Mesenchymal stem cell (in vitro differentiated cells and primary cell): ENCODE measurements around the gene SSBP1.

Experiments used
- DNase-seq: peaks from one replicate; pipeline ENCODE4 v3.0.0-alpha.2; 2013
- H2AFZ ChIP-seq: one replicate; pipeline ENCODE4 v1.6.1; 2013; ENCODE audit warnings: low read depth, mild to moderate bottlenecking, control low read depth, inconsistent platforms, low read length, moderate library complexity
- H2AK5ac ChIP-seq: 2 replicates; pipeline ENCODE4 v1.6.1; 2013; ENCODE audit warnings: low read length, moderate library complexity, mild to moderate bottlenecking, inconsistent platforms; ENCODE audit not compliant: severe bottlenecking
- H2BK120ac ChIP-seq: one replicate; pipeline ENCODE4 v1.6.1; 2013; ENCODE audit warnings: low read depth, mild to moderate bottlenecking, inconsistent platforms, low read length, moderate library complexity
- H2BK12ac ChIP-seq, 2 experiments: one replicate each; pipeline ENCODE4 v1.6.1; 2013; ENCODE audit warnings: inconsistent platforms in 2 of 2, low read length in 2 of 2, mild to moderate bottlenecking in 2 of 2, moderate library complexity in 2 of 2, control low read depth in 1 of 2
- H2BK15ac ChIP-seq: one replicate; pipeline ENCODE4 v1.6.1; 2013; ENCODE audit warnings: mild to moderate bottlenecking, low read depth, inconsistent platforms; ENCODE audit not compliant: poor library complexity, severe bottlenecking
- H2BK5ac ChIP-seq: 2 replicates; pipeline ENCODE4 v1.6.1; 2013; ENCODE audit warnings: low read depth, mild to moderate bottlenecking, low read length, control low read depth, inconsistent platforms; ENCODE audit not compliant: poor library complexity, severe bottlenecking
- H3K14ac ChIP-seq, 2 experiments: one replicate each; pipeline ENCODE4 v1.6.1; 2013; ENCODE audit warnings: inconsistent platforms in 2 of 2, low read length in 2 of 2, control low read depth in 1 of 2, mild to moderate bottlenecking in 1 of 2, moderate library complexity in 1 of 2
- H3K18ac ChIP-seq, 2 experiments: one replicate each; pipeline ENCODE4 v1.6.1; 2013; ENCODE audit warnings: inconsistent platforms in 2 of 2, low read length in 2 of 2, control low read depth in 1 of 2, low read depth in 1 of 2, mild to moderate bottlenecking in 1 of 2
- H3K23ac ChIP-seq, 2 experiments: one replicate each; pipeline ENCODE4 v1.6.1; 2013; ENCODE audit warnings: inconsistent platforms in 2 of 2, low read length in 2 of 2, mild to moderate bottlenecking in 2 of 2, moderate library complexity in 2 of 2, control low read depth in 1 of 2
- H3K27ac ChIP-seq: 2 replicates; pipeline ENCODE4 v1.5.1; 2013; ENCODE audit warnings: mild to moderate bottlenecking, moderate library complexity, low read length, control low read depth, inconsistent platforms; ENCODE audit not compliant: poor library complexity, severe bottlenecking
- H3K27me3 ChIP-seq, 2 experiments: 2 replicates each; pipeline versions ENCODE4 v1.6.1 to v1.7.0; 2013; ENCODE audit warnings: low read length in 2 of 2, mild to moderate bottlenecking in 2 of 2, moderate library complexity in 2 of 2, control low read depth in 1 of 2, inconsistent platforms in 1 of 2; ENCODE audit not compliant: control insufficient read depth in 1 of 2, insufficient read depth in 1 of 2
- H3K36me3 ChIP-seq, 2 experiments: 2 replicates each; pipeline versions ENCODE4 v1.6.1 to v1.7.0; 2013; ENCODE audit warnings: low read length in 2 of 2, control low read depth in 1 of 2, inconsistent platforms in 1 of 2, low read depth in 1 of 2, mild to moderate bottlenecking in 1 of 2; ENCODE audit not compliant: insufficient read depth in 2 of 2, control insufficient read depth in 1 of 2
- H3K4ac ChIP-seq, 2 experiments: one replicate each; pipeline ENCODE4 v1.6.1; 2013; ENCODE audit warnings: inconsistent platforms in 2 of 2, low read length in 2 of 2, mild to moderate bottlenecking in 2 of 2, moderate library complexity in 2 of 2, control low read depth in 1 of 2, low read depth in 1 of 2
- H3K4me1 ChIP-seq: 2 replicates; pipeline ENCODE4 v1.6.1; 2013; ENCODE audit warnings: low read depth, low read length, control low read depth; ENCODE audit not compliant: control insufficient read depth, insufficient read depth
- H3K4me2 ChIP-seq: 2 replicates; pipeline ENCODE4 v1.6.1; 2013; ENCODE audit warnings: low read length, mild to moderate bottlenecking, inconsistent platforms; ENCODE audit not compliant: poor library complexity, severe bottlenecking
- H3K4me3 ChIP-seq, 2 experiments: 2 replicates each; pipeline versions ENCODE4 v1.5.1 to v1.7.0; 2013; ENCODE audit warnings: low read length in 2 of 2, mild to moderate bottlenecking in 2 of 2, control low read depth in 1 of 2, low read depth in 1 of 2; ENCODE audit not compliant: insufficient read depth in 1 of 2
- H3K79me1 ChIP-seq: replicated peaks from 2 replicates; pipeline ENCODE4 v1.6.1; 2013; ENCODE audit warnings: mild to moderate bottlenecking, control low read depth, low read length, inconsistent platforms; ENCODE audit not compliant: poor library complexity, severe bottlenecking
- H3K9ac ChIP-seq: 2 replicates; pipeline ENCODE4 v1.7.0; 2013; ENCODE audit warnings: mild to moderate bottlenecking, low read length, moderate library complexity
- H3K9me3 ChIP-seq: 2 replicates; pipeline ENCODE4 v1.7.0; 2013; ENCODE audit warnings: mild to moderate bottlenecking, low read length; ENCODE audit not compliant: control insufficient read depth
- H4K8ac ChIP-seq: one replicate; pipeline ENCODE4 v1.6.1; 2013; ENCODE audit warnings: inconsistent platforms, mild to moderate bottlenecking, low read length, moderate library complexity
- H4K91ac ChIP-seq: one replicate; pipeline ENCODE4 v1.6.1; 2013; ENCODE audit warnings: mild to moderate bottlenecking, low read length, inconsistent platforms
- WGBS: methylation state at CpG from one replicate; pipeline ENCODE4 v1.1.7; 2013; ENCODE audit warnings: mixed read lengths; 5-methylcytosine and 5-hydroxymethylcytosine counted together

The SSBP1 gene

GRCh38 chr7:141722529-141722928, 15.6 kb upstream of the SSBP1 start:
- peaks cover 0 to 4% of the 10 kb centered on the region in 2 experiments for H3K27me3 ChIP-seq
- H3K23ac ChIP-seq, result no peak overlapping the region
- no peaks in the 10 kb centered on the region for H3K79me1 ChIP-seq
- no peak overlapping the region for H3K18ac ChIP-seq
- no peak overlapping the region for H2BK15ac ChIP-seq
- H3K27ac ChIP-seq, result no peak overlapping the region
- H2AK5ac ChIP-seq, result no peak overlapping the region
- no peak overlapping the region for H2BK5ac ChIP-seq
- H3K4me3 ChIP-seq, result no peak overlapping the region
- no peak overlapping the region for H4K91ac ChIP-seq
- H3K36me3 ChIP-seq, result no peaks in the 10 kb centered on the region
- H3K4me1 ChIP-seq, result no peaks in the 10 kb centered on the region
- H2AFZ ChIP-seq, result no peak overlapping the region
- DNase-seq, result no peak
- H3K4ac ChIP-seq, result no peak overlapping the region
- H4K8ac ChIP-seq, result no peak overlapping the region
- no peak overlapping the region for H3K9ac ChIP-seq
- H3K4me2 ChIP-seq, result no peak overlapping the region
- no peak overlapping the region for H2BK12ac ChIP-seq
- no peak overlapping the region for H3K14ac ChIP-seq
- no peak overlapping the region for H2BK120ac ChIP-seq
- WGBS, result 100% methylated on average over 1 of the region's 2 CpGs
- no peaks in the 10 kb centered on the region for H3K9me3 ChIP-seq

GRCh38 chr7:141729020-141729419, 9.1 kb upstream of the SSBP1 start:
- Histone ChIP-seq H3K14ac (no peak overlapping the region), H3K4me3 (no peak overlapping the region), H3K27ac (no peak overlapping the region), H3K18ac (no peak overlapping the region), H3K4ac (no peak overlapping the region), H4K8ac (no peak overlapping the region), H3K4me2 (no peak overlapping the region), H3K23ac (no peak overlapping the region), H3K36me3 (no peaks in the 10 kb centered on the region), H3K9ac (no peak overlapping the region), H3K79me1 (no peaks in the 10 kb centered on the region), H3K9me3 (no peaks in the 10 kb centered on the region), H4K91ac (no peak overlapping the region), H2BK15ac (no peak overlapping the region), H2BK12ac (no peak overlapping the region), H2AFZ (no peak overlapping the region), H2AK5ac (no peak overlapping the region), H2BK5ac (no peak overlapping the region), H3K27me3 (peaks cover 0 to 7% of the 10 kb centered on the region in 2 experiments), H3K4me1 (no peaks in the 10 kb centered on the region), H2BK120ac (no peak overlapping the region)
- WGBS, result 93% methylated on average over 1 of the region's 1 CpG
- no peak for DNase-seq

GRCh38 chr7:141731476-141732149, 6.5 kb upstream of the SSBP1 start:
- H3K4me1 ChIP-seq, result no peaks in the 10 kb centered on the region
- peaks cover 0 to 7% of the 10 kb centered on the region in 2 experiments for H3K27me3 ChIP-seq
- no peak overlapping the region for H3K9ac ChIP-seq
- H2BK5ac ChIP-seq, result no peak overlapping the region
- H4K91ac ChIP-seq, result no peak overlapping the region
- 93% methylated on average over 9 of the region's 24 CpGs for WGBS
- no peaks in the 10 kb centered on the region for H3K9me3 ChIP-seq
- H3K79me1 ChIP-seq, result no peaks in the 10 kb centered on the region
- H2BK12ac ChIP-seq, result no peak overlapping the region
- H2AFZ ChIP-seq, result no peak overlapping the region
- no peak overlapping the region for H2BK120ac ChIP-seq
- H4K8ac ChIP-seq, result no peak overlapping the region
- no peak overlapping the region for H3K4ac ChIP-seq
- H3K4me3 ChIP-seq, result no peak overlapping the region
- no peak overlapping the region for H3K27ac ChIP-seq
- H3K36me3 ChIP-seq, result no peaks in the 10 kb centered on the region
- no peak overlapping the region for H3K18ac ChIP-seq
- H3K14ac ChIP-seq, result no peak overlapping the region
- no peak overlapping the region for H2AK5ac ChIP-seq
- H2BK15ac ChIP-seq, result no peak overlapping the region
- no peak for DNase-seq
- no peak overlapping the region for H3K4me2 ChIP-seq
- H3K23ac ChIP-seq, result no peak overlapping the region

GRCh38 chr7:141737118-141737835, 881 bp upstream of the SSBP1 start:
- peak overlapping the region; percentile 84 for H3K27ac ChIP-seq
- no peak overlapping the region for H3K14ac ChIP-seq
- peak overlapping the region; percentile 100 for H4K8ac ChIP-seq
- no peak overlapping the region for H2BK12ac ChIP-seq
- H3K18ac ChIP-seq, result no peak overlapping the region
- peaks cover 4 to 30% of the 10 kb centered on the region in 2 experiments for H3K36me3 ChIP-seq
- H3K9me3 ChIP-seq, result no peaks in the 10 kb centered on the region
- peak overlapping the region; percentile 97 for H3K9ac ChIP-seq
- H3K79me1 ChIP-seq, result peaks cover 11% of the 10 kb centered on the region
- H2AK5ac ChIP-seq, result no peak overlapping the region
- peaks cover 7% of the 10 kb centered on the region for H3K4me1 ChIP-seq
- peak overlapping the region; percentile 7 for H4K91ac ChIP-seq
- WGBS, result 94% methylated on average over 10 of the region's 11 CpGs
- no peak overlapping the region for H3K4ac ChIP-seq
- no peaks in the 10 kb centered on the region for H3K27me3 ChIP-seq
- peak; percentile 2 for DNase-seq
- peak overlapping the region; percentile 65 to 91 for H3K4me3 ChIP-seq
- H2BK120ac ChIP-seq, result peak overlapping the region; percentile 67
- H3K23ac ChIP-seq, result no peak overlapping the region
- H2BK15ac ChIP-seq, result no peak overlapping the region
- peak overlapping the region; percentile 80 for H2AFZ ChIP-seq
- H3K4me2 ChIP-seq, result peak overlapping the region; percentile 71
- no peak overlapping the region for H2BK5ac ChIP-seq
